HG03342 (cell line): ENCODE data around the gene PCNX1.
"Not testable (repeated sequence)": the region's sequence is repeated elsewhere in the genome, so short reads cannot be mapped to it uniquely, and the experiment has no call there.

Experiments
- ATAC-seq: cut with Tn5 transposase; IDR thresholded peaks from one replicate; pipeline ENCODE4 v1.9.1; 2021; ENCODE audit warnings: mild to moderate bottlenecking, moderate library complexity; ENCODE audit not compliant: unreplicated experiment

The PCNX1 gene

GRCh38 chr14:71006200-71006563, 98.9 kb downstream of the PCNX1 start:
- ATAC-seq, result no peak

GRCh38 chr14:71011479-71011878, 104.2 kb downstream of the PCNX1 start:
- ATAC-seq, result no peak

- ATAC-seq, result no peak
Measured at GRCh38 chr14:71012888-71013287, 105.6 kb downstream of the PCNX1 start.

- ATAC-seq, result no peak
Measured at GRCh38 chr14:71013551-71014192, 106.4 kb downstream of the PCNX1 start.

GRCh38 chr14:71019917-71020316, 112.7 kb downstream of the PCNX1 start:
- ATAC-seq, result not testable (repeated sequence)

GRCh38 chr14:71021347-71022011, 114.2 kb downstream of the PCNX1 start:
- no peak for ATAC-seq

- no peak for ATAC-seq
Measured at GRCh38 chr14:71022012-71022869, 115.0 kb downstream of the PCNX1 start.

- no peak for ATAC-seq
Measured at GRCh38 chr14:71022939-71023338, 115.7 kb downstream of the PCNX1 start.

GRCh38 chr14:71029236-71029781, 122.0 kb downstream of the PCNX1 start:
- ATAC-seq, result no peak

- ATAC-seq, result no peak
Measured at GRCh38 chr14:71031000-71031399, 123.7 kb downstream of the PCNX1 start.

GRCh38 chr14:71036433-71036832, 129.2 kb downstream of the PCNX1 start:
- no peak for ATAC-seq

- no peak for ATAC-seq
Measured at GRCh38 chr14:71048393-71048792, 141.1 kb downstream of the PCNX1 start.

GRCh38 chr14:71049435-71050133, 142.3 kb downstream of the PCNX1 start:
- ATAC-seq, result no peak

- ATAC-seq, result no peak
Measured at GRCh38 chr14:71050227-71050823, 143.1 kb downstream of the PCNX1 start.

- ATAC-seq, result no peak
Measured at GRCh38 chr14:71054706-71055105, 147.4 kb downstream of the PCNX1 start.

- ATAC-seq, result no peak
Measured at GRCh38 chr14:71056168-71056567, 148.9 kb downstream of the PCNX1 start.

- ATAC-seq, result no peak
Measured at GRCh38 chr14:71060274-71060673, 153.0 kb downstream of the PCNX1 start.

GRCh38 chr14:71060825-71061455, 153.7 kb downstream of the PCNX1 start:
- ATAC-seq, result no peak

GRCh38 chr14:71061458-71061857, 154.2 kb downstream of the PCNX1 start:
- no peak for ATAC-seq
